ENCODE measurements around the gene MTCL1. TPM values are rescaled to one million over a fixed set of nuclear protein-coding genes. Genes with fewer than 3 reads are reported as not detected.

The MTCL1 gene
- polyA plus RNA-seq, 1 donor, result 23.8 TPM

GRCh38 chr18:8863427-8863826 lies 158.1 kb downstream of the MTCL1 start:
- DNase-seq, result no peak

GRCh38 chr18:8865934-8866333 lies 160.6 kb downstream of the MTCL1 start:
- no peak for DNase-seq

GRCh38 chr18:8866679-8867078 lies 161.3 kb downstream of the MTCL1 start:
- no peak for DNase-seq

GRCh38 chr18:8868276-8868675 lies 162.9 kb downstream of the MTCL1 start:
- no peak for DNase-seq

- no peak for DNase-seq
Measured at GRCh38 chr18:8868779-8869415, 163.5 kb downstream of the MTCL1 start.

GRCh38 chr18:8869696-8870095 lies 164.3 kb downstream of the MTCL1 start:
- DNase-seq, result no peak

GRCh38 chr18:8870528-8870927 lies 165.2 kb downstream of the MTCL1 start:
- DNase-seq, result no peak

- no peak for DNase-seq
Measured at GRCh38 chr18:8871489-8871888, 166.1 kb downstream of the MTCL1 start.

GRCh38 chr18:8874872-8875271 lies 169.5 kb downstream of the MTCL1 start:
- DNase-seq, result no peak

GRCh38 chr18:8876887-8877286 lies 171.5 kb downstream of the MTCL1 start:
- no peak for DNase-seq

GRCh38 chr18:8881103-8881502 lies 175.7 kb downstream of the MTCL1 start:
- no peak for DNase-seq

Other genes with a start within 250 kb of the MTCL1 start
- gene RAB12, start 96.1 kb upstream of the MTCL1 start, polyA plus RNA-seq (ENCODE audit: insufficient read length), result 65.1 TPM

Measured in left kidney (tissue), 2 donors.